Measurements from ENCODE around the gene GABBR2. TPM values are rescaled to one million over a fixed set of nuclear protein-coding genes. Genes with fewer than 3 reads are reported as not detected.
"Not testable (repeated sequence)": the region's sequence is repeated elsewhere in the genome, so short reads cannot be mapped to it uniquely, and the experiment has no call there.

Gene GABBR2
- total RNA-seq, 4 donors from 2014 or later, result 2.4 to 13.6 (median 10.0) TPM

DNA sequence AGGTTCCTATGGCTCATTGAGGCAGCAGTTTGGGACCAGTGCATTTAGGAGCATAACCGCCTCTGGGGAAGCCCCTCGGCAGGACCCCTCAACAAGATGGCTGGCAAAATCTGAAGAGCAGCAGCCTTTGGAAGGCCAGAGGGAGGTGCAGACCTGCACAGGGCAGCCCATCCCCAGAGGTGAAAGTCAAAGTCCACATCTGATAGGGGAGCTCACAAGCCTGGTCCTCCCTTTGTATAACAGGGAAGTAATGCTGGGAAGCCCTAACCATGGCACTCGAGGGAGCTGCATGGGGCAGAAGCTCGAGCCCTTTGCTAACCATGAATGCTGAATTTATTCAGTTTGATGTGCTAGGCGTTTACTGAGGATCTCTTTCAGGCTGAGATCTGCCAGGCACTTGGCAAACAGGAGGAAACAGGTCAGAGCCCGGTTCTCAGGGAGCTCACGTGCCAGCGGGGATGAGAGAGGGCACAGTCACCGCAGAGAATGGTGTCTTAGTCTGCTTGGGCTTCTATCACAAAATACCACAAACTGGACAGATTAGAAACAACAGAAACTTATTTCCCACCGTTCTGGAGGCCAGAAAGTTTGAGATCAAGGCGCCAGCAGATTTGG is 114.1 kb downstream of the GABBR2 start:
- TF ChIP-seq, protein P1, sequence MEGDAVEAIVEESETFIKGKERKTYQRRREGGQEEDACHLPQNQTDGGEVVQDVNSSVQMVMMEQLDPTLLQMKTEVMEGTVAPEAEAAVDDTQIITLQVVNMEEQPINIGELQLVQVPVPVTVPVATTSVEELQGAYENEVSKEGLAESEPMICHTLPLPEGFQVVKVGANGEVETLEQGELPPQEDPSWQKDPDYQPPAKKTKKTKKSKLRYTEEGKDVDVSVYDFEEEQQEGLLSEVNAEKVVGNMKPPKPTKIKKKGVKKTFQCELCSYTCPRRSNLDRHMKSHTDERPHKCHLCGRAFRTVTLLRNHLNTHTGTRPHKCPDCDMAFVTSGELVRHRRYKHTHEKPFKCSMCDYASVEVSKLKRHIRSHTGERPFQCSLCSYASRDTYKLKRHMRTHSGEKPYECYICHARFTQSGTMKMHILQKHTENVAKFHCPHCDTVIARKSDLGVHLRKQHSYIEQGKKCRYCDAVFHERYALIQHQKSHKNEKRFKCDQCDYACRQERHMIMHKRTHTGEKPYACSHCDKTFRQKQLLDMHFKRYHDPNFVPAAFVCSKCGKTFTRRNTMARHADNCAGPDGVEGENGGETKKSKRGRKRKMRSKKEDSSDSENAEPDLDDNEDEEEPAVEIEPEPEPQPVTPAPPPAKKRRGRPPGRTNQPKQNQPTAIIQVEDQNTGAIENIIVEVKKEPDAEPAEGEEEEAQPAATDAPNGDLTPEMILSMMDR (IDR thresholded peaks at IDR 0.05), result no peak
- no peak for TF ChIP-seq POLR2A (IDR thresholded peaks at IDR 0.05)
- no peaks in the 10 kb centered on the region for H3K9me3 ChIP-seq
- H3K27ac ChIP-seq, result no peak overlapping the region
- H3K27me3 ChIP-seq, result no peaks in the 10 kb centered on the region
- no peaks in the 10 kb centered on the region for H3K36me3 ChIP-seq
- WGBS, 2 donors, result 79 to 94% methylated on average over 10 to 11 of the region's 11 CpGs
- no peak for DNase-seq
- intact Hi-C loops (cut with DNase I), result no loop called here
- no peak overlapping the region for H3K4me3 ChIP-seq (replicated peaks in 1 of 3)
- peaks cover 0 to 18% of the 10 kb centered on the region in 2 donors for H3K4me1 ChIP-seq

DNA sequence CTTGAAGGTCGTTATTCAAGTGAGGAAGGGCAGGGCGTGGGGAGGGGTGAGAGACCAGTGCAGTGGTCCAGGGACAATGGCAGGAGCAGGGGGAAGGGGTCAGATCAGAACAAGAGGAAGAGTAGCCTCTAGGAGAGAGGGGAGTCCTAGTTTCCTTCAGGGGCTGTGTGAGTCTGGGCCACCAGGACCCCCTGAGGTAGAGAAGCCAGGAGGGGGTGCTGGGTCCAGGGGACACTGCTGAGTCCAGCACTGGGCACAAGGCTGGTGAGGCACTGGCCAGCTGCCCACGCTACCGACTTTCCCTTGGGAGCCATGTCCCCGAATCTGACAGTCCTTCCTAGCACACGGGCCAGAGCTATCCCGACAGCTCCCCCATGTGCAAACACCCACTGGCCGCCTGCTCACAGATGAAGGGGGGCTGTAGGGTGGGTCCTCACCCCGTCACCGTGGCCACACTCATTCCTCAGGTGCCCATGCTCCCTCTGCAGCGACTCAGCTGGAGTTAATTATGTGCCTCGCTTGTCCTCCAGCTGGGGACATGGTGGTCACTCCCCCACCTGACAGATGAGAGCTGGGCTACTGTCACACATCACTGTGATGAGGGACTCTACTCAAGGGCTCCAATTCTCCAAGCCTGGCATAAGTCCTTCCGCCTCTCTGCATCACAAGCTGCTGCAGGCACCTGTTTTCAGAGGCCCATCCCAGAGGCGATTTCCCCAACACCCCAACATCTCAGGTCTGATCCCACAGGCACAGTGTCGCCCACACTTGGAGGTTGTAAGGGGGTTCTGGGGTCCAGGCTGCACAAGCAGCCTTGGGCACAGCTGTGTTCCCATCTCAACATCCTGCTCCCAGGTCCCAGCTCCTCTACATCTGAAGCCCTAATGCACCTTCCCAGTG is 115.1 kb downstream of the GABBR2 start:
- H3K4me3 ChIP-seq (replicated peaks in 1 of 3), result no peak overlapping the region
- no peaks in the 10 kb centered on the region for H3K9me3 ChIP-seq
- WGBS, 2 donors, result 78 to 90% methylated on average over 14 to 15 of the region's 15 CpGs
- no peak overlapping the region for H3K27ac ChIP-seq
- H3K4me1 ChIP-seq, result peaks cover 0 to 18% of the 10 kb centered on the region in 2 donors
- no peaks in the 10 kb centered on the region for H3K27me3 ChIP-seq
- no peak for DNase-seq
- TF ChIP-seq, protein P1 (IDR thresholded peaks at IDR 0.05), result no peak
- no peak for TF ChIP-seq POLR2A (IDR thresholded peaks at IDR 0.05)
- intact Hi-C loops (cut with DNase I), result no loop called here
- no peaks in the 10 kb centered on the region for H3K36me3 ChIP-seq

DNA sequence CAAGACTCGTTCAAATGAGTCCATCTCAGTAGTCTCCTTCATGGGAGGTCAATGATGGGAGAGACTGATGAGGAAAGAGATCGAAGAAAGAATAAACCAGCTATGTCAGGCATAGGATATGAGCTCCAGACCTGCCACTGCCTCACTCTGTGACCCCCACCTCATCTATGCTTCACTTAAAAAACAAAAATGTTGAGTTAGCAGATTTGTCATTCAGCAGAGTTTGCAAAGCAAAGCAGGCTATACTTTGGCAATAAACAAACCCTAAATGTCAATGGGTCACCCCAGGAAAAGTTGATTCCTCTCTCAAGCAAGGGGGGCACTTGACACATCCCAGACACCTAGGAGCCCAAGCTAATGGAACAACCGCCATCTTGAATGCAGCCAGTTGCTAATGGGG is 117.0 kb downstream of the GABBR2 start:
- Histone ChIP-seq H3K9me3 (no peaks in the 10 kb centered on the region), H3K27me3 (no peaks in the 10 kb centered on the region), H3K4me1 (peaks cover 0 to 6% of the 10 kb centered on the region in 2 donors), H3K4me3 (replicated peaks in 1 of 3) (no peak overlapping the region), H3K36me3 (no peaks in the 10 kb centered on the region), H3K27ac (no peak overlapping the region)
- WGBS, 2 donors, result 89 to 90% methylated on average over 3 of the region's 3 CpGs
- intact Hi-C loops (cut with DNase I), result no loop called here
- TF ChIP-seq, protein P1 (IDR thresholded peaks at IDR 0.05), result no peak
- no peak for TF ChIP-seq POLR2A (IDR thresholded peaks at IDR 0.05)
- no peak for DNase-seq

DNA sequence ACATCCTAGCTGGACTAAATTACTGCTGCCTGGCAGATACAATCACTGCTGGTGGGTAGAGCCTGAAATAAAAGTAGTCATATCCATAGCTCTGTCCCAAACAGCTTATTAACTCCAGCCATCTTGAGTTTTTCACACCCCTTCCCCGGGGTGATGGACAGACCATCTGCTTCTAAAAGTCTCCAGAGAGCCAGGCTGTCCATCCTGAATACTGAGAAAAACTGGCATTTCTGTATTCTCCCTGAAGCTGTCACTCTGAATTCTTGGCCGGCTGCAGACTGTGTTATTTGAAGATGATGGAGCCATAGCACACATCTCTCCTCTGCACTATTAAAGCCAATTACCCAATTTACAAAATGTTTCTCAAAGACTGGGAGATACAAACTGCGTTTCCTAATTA is 118.6 kb downstream of the GABBR2 start:
- TF ChIP-seq, protein P1 (IDR thresholded peaks at IDR 0.05), result no peak
- no peak for TF ChIP-seq POLR2A (IDR thresholded peaks at IDR 0.05)
- Histone ChIP-seq H3K4me3 (replicated peaks in 1 of 3) (no peak overlapping the region), H3K27me3 (no peaks in the 10 kb centered on the region), H3K4me1 (peaks cover 0 to 5% of the 10 kb centered on the region in 2 donors), H3K9me3 (no peaks in the 10 kb centered on the region), H3K27ac (no peak overlapping the region), H3K36me3 (no peaks in the 10 kb centered on the region)
- DNase-seq, result no peak
- intact Hi-C loops (cut with DNase I), result no loop called here
- 76 to 82% methylated on average over 3 of the region's 3 CpGs for WGBS, 2 donors

DNA sequence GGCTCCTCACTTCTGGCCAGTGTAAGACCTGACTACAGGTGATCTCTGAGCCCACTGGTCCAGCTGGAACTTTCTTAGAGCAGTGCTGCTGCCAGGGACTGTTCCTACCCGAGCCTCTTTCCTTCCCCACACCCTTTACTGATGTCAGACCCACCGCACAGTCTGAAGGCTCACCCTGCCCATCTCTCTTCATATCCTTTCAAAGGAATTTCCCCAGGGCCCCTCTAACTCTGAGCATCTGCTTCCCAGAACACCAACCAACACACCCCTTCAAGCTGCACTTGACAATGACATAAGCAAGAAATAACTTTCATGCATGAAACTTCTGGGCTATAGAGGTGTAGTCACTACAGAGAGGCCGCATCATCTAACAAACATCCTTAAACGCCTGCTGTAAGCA is 119.6 kb downstream of the GABBR2 start:
- intact Hi-C loops (cut with DNase I), result no loop called here
- H3K4me3 ChIP-seq (replicated peaks in 1 of 3), result no peak overlapping the region
- H3K4me1 ChIP-seq, result peaks cover 0 to 5% of the 10 kb centered on the region in 2 donors
- no peaks in the 10 kb centered on the region for H3K27me3 ChIP-seq
- H3K27ac ChIP-seq, result no peak overlapping the region
- no peak for TF ChIP-seq POLR2A (IDR thresholded peaks at IDR 0.05)
- TF ChIP-seq, protein P1 (IDR thresholded peaks at IDR 0.05), result no peak
- DNase-seq, result no peak
- WGBS, 2 donors, result 82 to 89% methylated on average over 4 of the region's 4 CpGs
- H3K9me3 ChIP-seq, result no peaks in the 10 kb centered on the region
- no peaks in the 10 kb centered on the region for H3K36me3 ChIP-seq

DNA sequence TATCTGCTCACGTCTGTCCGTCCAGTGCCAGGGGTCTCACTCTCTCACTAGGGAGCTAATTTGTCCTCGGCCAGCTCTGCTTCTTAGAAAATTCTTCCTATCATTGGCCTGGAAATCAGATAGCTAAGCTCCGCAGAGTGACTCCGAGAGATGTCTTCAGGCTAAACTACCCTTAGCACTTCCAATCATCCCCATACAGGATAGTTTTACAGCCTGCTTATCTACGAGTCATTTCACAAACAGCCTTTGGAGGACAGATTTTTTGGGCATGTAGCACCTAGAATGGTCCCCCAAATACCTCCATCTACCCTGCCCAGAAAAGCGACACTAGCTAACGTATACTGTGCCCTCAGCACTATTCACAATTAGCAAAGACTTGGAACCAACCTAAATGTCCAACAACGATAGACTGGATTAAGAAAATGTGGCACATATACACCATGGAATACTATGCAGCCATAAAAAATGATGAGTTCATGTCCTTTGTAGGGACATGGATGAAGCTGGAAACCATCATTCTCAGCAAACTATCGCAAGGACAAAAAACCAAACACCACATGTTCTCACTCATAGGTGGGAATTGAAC is 123.8 kb downstream of the GABBR2 start:
- intact Hi-C loops (cut with DNase I); H3K36me3 ChIP-seq; H3K27ac ChIP-seq; H3K27me3 ChIP-seq; H3K4me3 ChIP-seq (replicated peaks in 1 of 3); H3K4me1 ChIP-seq; DNase-seq; H3K9me3 ChIP-seq: not testable (repeated sequence)
- WGBS, 2 donors, result 81 to 91% methylated on average over 9 of the region's 10 CpGs
